NCI-H1694 (cell line): ENCODE data around the gene CLASP1.
A peak's percentile ranks its signal among the peaks of the same experiment; 100 is the strongest.

ENCODE experiments used
- DNase-seq: peaks from one replicate; lab custom pipeline; 2025; lab: John Stamatoyannopoulos, UW

The CLASP1 gene

GRCh38 chr2:121372082-121372481, 277.2 kb downstream of the CLASP1 start:
- no peak for DNase-seq

GRCh38 chr2:121368836-121369235, 280.4 kb downstream of the CLASP1 start:
- DNase-seq: no peak

- DNase-seq: no peak
Measured at GRCh38 chr2:121368155-121368554, 281.1 kb downstream of the CLASP1 start.

GRCh38 chr2:121367246-121367900, 281.9 kb downstream of the CLASP1 start:
- DNase-seq: no peak

- no peak for DNase-seq
Measured at GRCh38 chr2:121366040-121366439, 283.2 kb downstream of the CLASP1 start.

GRCh38 chr2:121365061-121365460, 284.2 kb downstream of the CLASP1 start:
- no peak for DNase-seq

GRCh38 chr2:121363632-121364420, 285.4 kb downstream of the CLASP1 start:
- DNase-seq: no peak

GRCh38 chr2:121362774-121363173, 286.5 kb downstream of the CLASP1 start:
- peak; percentile 18 for DNase-seq

- DNase-seq: no peak
Measured at GRCh38 chr2:121362226-121362625, 287.0 kb downstream of the CLASP1 start.

GRCh38 chr2:121360566-121361300, 288.5 kb downstream of the CLASP1 start:
- no peak for DNase-seq

- DNase-seq: no peak
Measured at GRCh38 chr2:121359716-121360565, 289.3 kb downstream of the CLASP1 start.

GRCh38 chr2:121359170-121359569, 290.1 kb downstream of the CLASP1 start:
- DNase-seq: no peak

- DNase-seq: no peak
Measured at GRCh38 chr2:121358291-121358690, 291.0 kb downstream of the CLASP1 start.

- DNase-seq: peak; percentile 67
Measured at GRCh38 chr2:121356058-121356640, 293.1 kb downstream of the CLASP1 start.

- DNase-seq: no peak
Measured at GRCh38 chr2:121355488-121355887, 293.8 kb downstream of the CLASP1 start.

- DNase-seq: no peak
Measured at GRCh38 chr2:121351521-121352318, 297.5 kb downstream of the CLASP1 start.

GRCh38 chr2:121350890-121351289, 298.4 kb downstream of the CLASP1 start:
- no peak for DNase-seq

GRCh38 chr2:121350402-121350775, 298.9 kb downstream of the CLASP1 start:
- no peak for DNase-seq

- no peak for DNase-seq
Measured at GRCh38 chr2:121349721-121350401, 299.4 kb downstream of the CLASP1 start.

- no peak for DNase-seq
Measured at GRCh38 chr2:121348128-121348740, 301.0 kb downstream of the CLASP1 start.
